ENCODE data around the gene COG5. TPM values are rescaled to one million over a fixed set of nuclear protein-coding genes. Genes with fewer than 3 reads are reported as not detected.
A peak's percentile ranks its signal among the peaks of the same experiment; 100 is the strongest.

COG5 gene
- total and polyA plus RNA-seq, 12 donors, result 4.4 to 43.8 (median 32.8) TPM

GRCh38 chr7:107390916-107391315 is 172.8 kb downstream of the COG5 start:
- no peak for TF ChIP-seq CTCF (IDR thresholded peaks at IDR 0.05)
- no peak for TF ChIP-seq POLR2A (IDR thresholded peaks at IDR 0.05)
- H3K9me3 ChIP-seq (replicated peaks in 1 of 3), result no peaks in the 10 kb centered on the region
- no peaks in the 10 kb centered on the region for H3K36me3 ChIP-seq (replicated peaks in 1 of 2)
- no peak overlapping the region for H3K27ac ChIP-seq
- no peaks in the 10 kb centered on the region for H3K27me3 ChIP-seq
- H3K4me3 ChIP-seq, result no peak overlapping the region
- intact Hi-C loops (cut with DNase I), result no loop called here
- peaks cover 3 to 23% of the 10 kb centered on the region in 2 donors for H3K4me1 ChIP-seq (replicated peaks in 1 of 2)
- no peak for DNase-seq
- WGBS, 4 donors, result 72 to 87% (median 78%) methylated on average over 8 of the region's 8 CpGs

- H3K36me3 ChIP-seq (replicated peaks in 1 of 2), result no peaks in the 10 kb centered on the region
- no peaks in the 10 kb centered on the region for H3K27me3 ChIP-seq
- whole genome bisulfite sequencing, 4 donors, result 96 to 98% (median 98%) methylated on average over 8 of the region's 8 CpGs
- TF ChIP-seq POLR2A (IDR thresholded peaks at IDR 0.05), result no peak
- TF ChIP-seq CTCF (IDR thresholded peaks at IDR 0.05), result no peak
- intact Hi-C loops (cut with DNase I), result no loop called here
- no peak overlapping the region for H3K4me3 ChIP-seq
- H3K4me1 ChIP-seq (replicated peaks in 1 of 2), result peaks cover 3 to 18% of the 10 kb centered on the region in 2 donors
- DNase-seq, result no peak
- no peaks in the 10 kb centered on the region for H3K9me3 ChIP-seq (replicated peaks in 1 of 3)
- H3K27ac ChIP-seq, result no peak overlapping the region
Measured at GRCh38 chr7:107388604-107389003, 175.1 kb downstream of the COG5 start.

GRCh38 chr7:107387573-107388219 is 176.0 kb downstream of the COG5 start:
- peaks cover 3 to 18% of the 10 kb centered on the region in 2 donors for H3K4me1 ChIP-seq (replicated peaks in 1 of 2)
- H3K4me3 ChIP-seq, result no peak overlapping the region
- H3K27me3 ChIP-seq, result no peaks in the 10 kb centered on the region
- TF ChIP-seq CTCF (IDR thresholded peaks at IDR 0.05) (no peak), POLR2A (IDR thresholded peaks at IDR 0.05) (no peak)
- no peaks in the 10 kb centered on the region for H3K9me3 ChIP-seq (replicated peaks in 1 of 3)
- no peaks in the 10 kb centered on the region for H3K36me3 ChIP-seq (replicated peaks in 1 of 2)
- DNase-seq, result peak in 2 of 7 donors; percentile 15 to 18
- H3K27ac ChIP-seq, result peak overlapping the region in 2 of 5 donors; percentile 7 to 32
- intact Hi-C loops (cut with DNase I), result no loop called here
- WGBS, 4 donors, result 31 to 41% (median 38%) methylated on average over 6 of the region's 6 CpGs

GRCh38 chr7:107387128-107387527 is 176.6 kb downstream of the COG5 start:
- Histone ChIP-seq H3K27me3 (no peaks in the 10 kb centered on the region), H3K27ac (peak overlapping the region in 2 of 5 donors; percentile 7 to 32), H3K9me3 (replicated peaks in 1 of 3) (no peaks in the 10 kb centered on the region), H3K4me3 (no peak overlapping the region), H3K36me3 (replicated peaks in 1 of 2) (no peaks in the 10 kb centered on the region), H3K4me1 (replicated peaks in 1 of 2) (peaks cover 3 to 18% of the 10 kb centered on the region in 2 donors)
- WGBS, 4 donors, result 47 to 64% (median 61%) methylated on average over 4 to 6 of the region's 6 CpGs
- TF ChIP-seq POLR2A (IDR thresholded peaks at IDR 0.05), result no peak
- TF ChIP-seq CTCF (IDR thresholded peaks at IDR 0.05), result no peak
- intact Hi-C loops (cut with DNase I), result no loop called here
- peak in 5 of 7 donors; percentile 3 to 79 (median 16) for DNase-seq

Data from adrenal gland (tissue), 12 donors.